A172 (cell line): ENCODE data around the gene LTC4S. TPM values are rescaled to one million over a fixed set of nuclear protein-coding genes. Genes with fewer than 3 reads are reported as not detected.
"Not testable (repeated sequence)": the region's sequence is repeated elsewhere in the genome, so short reads cannot be mapped to it uniquely, and the experiment has no call there.

Experiments
- DNase-seq: peaks from one replicate; pipeline ENCODE4 v3.0.0-alpha.2; 2015; ENCODE audit warnings: low spot score
- total RNA-seq: library from RNA; depleted of rRNA; stranded (reverse); fragments of >200 nt; shearing (Covaris generic); gene quantifications from 2 replicates; pipeline ENCODE4 v1.2.3, GENCODE V29; 2014; rRNA removed

The LTC4S gene
- total RNA-seq: 8.6 and 13.4 TPM in 2 replicates

- DNase-seq: peak; percentile 96
These were observed at the start of gene LTC4S for GRCh38 chr5:179793468-179794139. Gene LTC4S, plus strand, starts transcription at chr5:179793986. Its CDS starts 95 bp downstream, at chr5:179794081.

- not testable (repeated sequence) for DNase-seq
These were observed 49.7 kb upstream of the LTC4S start for GRCh38 chr5:179744106-179744505.

- no peak for DNase-seq
These were observed 46.9 kb upstream of the LTC4S start for GRCh38 chr5:179746872-179747271.

- no peak for DNase-seq
These were observed 46.0 kb upstream of the LTC4S start for GRCh38 chr5:179747811-179748210.

GRCh38 chr5:179749857-179750508 lies 43.8 kb upstream of the LTC4S start:
- no peak for DNase-seq

GRCh38 chr5:179753971-179754370 lies 39.8 kb upstream of the LTC4S start:
- DNase-seq: no peak

- DNase-seq: no peak
These were observed 38.8 kb upstream of the LTC4S start for GRCh38 chr5:179755022-179755421.

- no peak for DNase-seq
These were observed 34.8 kb upstream of the LTC4S start for GRCh38 chr5:179758955-179759354.

- DNase-seq: peak; percentile 59
These were observed 33.9 kb upstream of the LTC4S start for GRCh38 chr5:179759581-179760551.

- peak; percentile 64 for DNase-seq
These were observed 31.6 kb upstream of the LTC4S start for GRCh38 chr5:179762079-179762780.

GRCh38 chr5:179762781-179763176 lies 31.0 kb upstream of the LTC4S start:
- peak; percentile 63 for DNase-seq

- peak; percentile 90 for DNase-seq
These were observed 30.4 kb upstream of the LTC4S start for GRCh38 chr5:179763215-179763945.

- no peak for DNase-seq
These were observed 29.7 kb upstream of the LTC4S start for GRCh38 chr5:179764056-179764455.

- DNase-seq: peak; percentile 97
These were observed 28.4 kb upstream of the LTC4S start for GRCh38 chr5:179765400-179765799.

GRCh38 chr5:179766021-179766725 lies 27.6 kb upstream of the LTC4S start:
- peak; percentile 70 for DNase-seq

GRCh38 chr5:179766726-179767455 lies 26.9 kb upstream of the LTC4S start:
- DNase-seq: no peak

GRCh38 chr5:179767496-179768100 lies 26.2 kb upstream of the LTC4S start:
- DNase-seq: no peak

GRCh38 chr5:179768326-179769085 lies 25.3 kb upstream of the LTC4S start:
- no peak for DNase-seq
